HG03097 (cell line): ENCODE measurements around the gene FXN.
"Not testable (repeated sequence)": the region's sequence is repeated elsewhere in the genome, so short reads cannot be mapped to it uniquely, and the experiment has no call there.

Experiments
- ATAC-seq: cut with Tn5 transposase; IDR thresholded peaks from one replicate; pipeline ENCODE4 v1.9.1; 2021; ENCODE audit not compliant: unreplicated experiment, low FRiP score

Gene FXN

DNA sequence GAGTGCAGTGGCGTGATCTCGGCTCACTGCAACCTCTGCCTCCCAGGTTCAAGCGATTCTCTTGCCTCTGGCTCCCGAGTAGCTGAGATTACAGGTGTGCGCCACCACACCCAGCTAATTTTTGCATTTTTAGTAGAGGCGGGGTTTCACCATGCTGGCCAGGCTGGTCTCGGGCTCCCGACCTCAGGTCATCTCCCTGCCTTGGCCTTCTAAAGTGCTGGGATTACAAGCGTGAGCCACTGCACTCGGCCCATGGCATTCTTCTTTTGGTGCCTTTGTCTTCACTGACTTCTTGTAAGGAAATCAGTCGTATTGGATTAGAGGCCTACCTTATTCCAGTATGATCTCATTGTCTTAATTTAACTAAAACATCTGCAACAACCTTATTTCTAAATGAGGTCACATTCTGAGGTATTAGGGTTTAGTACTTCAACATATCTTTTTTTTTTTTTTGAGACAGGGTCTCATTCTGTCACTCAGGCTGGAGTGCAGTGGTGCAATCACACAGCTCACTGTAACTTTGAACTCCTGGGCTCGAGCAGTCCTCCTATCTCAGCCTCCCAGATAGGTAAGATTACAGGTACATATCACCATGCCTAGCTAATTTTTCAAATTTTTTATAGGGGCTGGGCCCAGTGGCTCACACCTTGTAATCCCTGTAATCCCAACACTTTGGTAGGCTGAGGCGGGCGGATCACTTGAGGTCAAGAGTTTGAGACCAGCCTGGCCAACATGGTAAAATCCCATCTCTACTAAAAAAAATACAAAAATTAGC is 59.0 kb downstream of the FXN start:
- not testable (repeated sequence) for ATAC-seq

DNA sequence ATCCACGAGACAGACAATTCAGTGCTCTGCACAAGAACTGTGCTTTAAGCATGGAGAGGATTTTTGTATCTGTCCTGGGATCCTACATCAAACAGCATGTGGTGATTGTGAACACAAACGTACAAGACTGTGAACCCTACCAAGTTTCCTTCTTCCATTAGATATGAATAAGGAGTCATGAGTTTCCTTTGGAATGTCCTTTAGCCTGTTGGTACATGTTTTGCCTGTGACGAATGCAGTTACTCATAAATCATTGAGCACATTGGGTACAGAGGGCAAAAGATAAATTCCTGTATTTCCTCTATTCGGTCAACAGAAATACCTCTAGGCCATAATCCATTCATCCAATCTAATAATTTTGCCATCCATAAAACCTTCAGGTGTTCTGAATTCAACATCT is 61.5 kb downstream of the FXN start:
- ATAC-seq, result no peak

DNA sequence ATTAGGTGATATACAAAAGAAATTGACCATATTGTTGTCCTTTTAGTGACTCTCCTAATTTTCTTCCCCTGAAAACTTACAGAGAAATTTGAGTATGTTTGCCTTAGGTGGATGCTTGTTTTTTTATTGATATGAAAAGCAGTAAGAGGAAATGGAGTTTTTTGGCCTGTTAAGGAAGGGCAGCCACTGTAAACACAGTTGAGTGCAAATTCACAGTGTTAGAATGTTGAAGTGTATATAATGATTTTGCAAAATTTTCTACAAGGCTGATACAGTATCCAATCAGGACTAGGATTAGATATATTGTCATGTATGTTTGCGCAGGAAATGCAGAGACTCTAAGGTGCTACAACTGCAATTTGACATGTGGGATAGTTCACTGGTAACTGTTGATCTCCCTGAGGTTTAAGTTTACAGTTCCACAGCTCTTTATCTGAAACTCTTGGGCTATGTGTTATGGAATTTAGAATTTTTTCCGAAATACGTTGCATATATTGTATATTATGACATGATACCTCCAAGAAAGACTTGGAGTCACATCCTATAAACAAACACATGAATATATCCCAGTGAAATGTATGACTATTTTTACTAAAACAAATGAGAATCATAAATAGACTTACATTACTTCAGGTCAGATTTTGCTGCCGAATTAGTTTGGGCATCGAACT is 62.5 kb downstream of the FXN start:
- no peak for ATAC-seq

DNA sequence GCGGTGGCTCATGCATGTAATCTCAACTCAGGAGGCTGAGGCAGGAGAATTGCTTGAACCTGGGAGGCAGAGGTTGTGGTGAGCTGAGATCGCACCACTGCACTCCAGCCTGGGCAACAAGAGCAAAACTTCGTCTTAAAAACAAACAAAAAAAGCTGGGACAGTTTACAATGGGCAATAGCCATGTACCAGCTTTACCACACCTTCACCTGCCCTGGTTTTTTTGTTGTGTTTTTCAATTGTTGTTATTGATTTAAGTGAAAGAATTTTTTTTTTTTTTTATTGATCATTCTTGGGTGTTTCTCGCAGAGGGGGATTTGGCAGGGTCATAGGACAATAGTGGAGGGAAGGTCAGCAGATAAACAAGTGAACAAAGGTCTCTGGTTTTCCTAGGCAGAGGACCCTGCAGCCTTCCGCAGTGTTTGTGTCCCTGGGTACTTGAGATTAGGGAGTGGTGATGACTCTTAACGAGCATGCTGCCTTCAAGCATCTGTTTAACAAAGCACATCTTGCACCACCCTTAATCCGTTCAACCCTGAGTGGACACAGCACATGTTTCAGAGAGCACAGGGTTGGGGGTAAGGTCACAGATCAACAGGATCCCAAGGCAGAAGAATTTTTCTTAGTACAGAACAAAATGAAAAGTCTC is 67.9 kb downstream of the FXN start:
- ATAC-seq, result not testable (repeated sequence)

DNA sequence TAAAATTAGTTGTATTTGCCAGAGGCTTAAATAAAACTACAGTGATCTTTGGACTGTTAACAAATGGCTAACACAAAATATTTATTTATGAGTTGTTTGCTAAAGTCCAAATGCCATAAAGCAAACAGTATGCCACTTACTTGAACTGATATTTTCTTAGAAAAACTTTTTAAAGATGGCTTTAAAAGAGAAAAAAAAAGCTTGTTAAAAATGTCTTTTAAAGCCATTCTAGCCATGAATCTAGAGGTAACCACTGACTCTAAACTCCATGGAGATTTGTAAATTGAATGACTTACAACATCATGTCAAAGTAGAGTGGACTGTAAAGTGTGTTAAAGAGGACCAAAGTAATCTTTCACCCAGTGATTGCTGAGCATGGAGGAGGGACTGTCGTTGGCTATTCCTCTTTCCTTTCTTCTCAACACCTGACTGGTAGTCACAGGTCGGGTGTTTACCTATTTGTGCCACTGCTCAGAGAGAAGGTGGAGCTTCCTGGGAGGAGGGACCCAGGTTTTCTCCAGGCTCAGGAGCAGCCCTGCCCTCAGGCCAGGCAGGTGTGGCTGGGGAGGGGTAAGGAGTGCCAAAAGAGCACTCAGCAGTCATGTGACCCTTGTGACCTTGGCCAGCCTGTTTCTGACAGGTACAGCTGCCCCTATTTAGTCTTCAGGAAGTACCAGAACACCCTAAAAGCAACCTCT is 69.4 kb downstream of the FXN start:
- ATAC-seq, result no peak

DNA sequence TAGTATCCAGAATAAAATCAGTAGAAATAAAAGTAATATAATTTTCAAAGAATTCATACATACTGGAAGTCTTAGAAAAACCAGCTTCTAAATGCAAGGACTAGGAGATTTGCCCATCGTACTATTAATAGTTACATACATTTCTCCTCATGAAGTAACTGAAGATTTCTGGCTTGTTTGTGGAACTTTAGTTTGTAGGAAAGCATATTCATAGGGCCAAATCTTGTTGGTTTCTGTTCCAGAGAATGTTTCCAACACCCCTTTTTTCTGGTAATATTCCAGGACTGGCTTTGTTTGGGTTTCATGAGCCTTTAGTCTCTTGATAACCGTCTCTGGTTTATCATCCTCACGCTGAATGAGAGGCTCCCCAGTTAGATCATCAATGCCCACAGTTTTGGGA is 72.2 kb downstream of the FXN start:
- ATAC-seq, result no peak

DNA sequence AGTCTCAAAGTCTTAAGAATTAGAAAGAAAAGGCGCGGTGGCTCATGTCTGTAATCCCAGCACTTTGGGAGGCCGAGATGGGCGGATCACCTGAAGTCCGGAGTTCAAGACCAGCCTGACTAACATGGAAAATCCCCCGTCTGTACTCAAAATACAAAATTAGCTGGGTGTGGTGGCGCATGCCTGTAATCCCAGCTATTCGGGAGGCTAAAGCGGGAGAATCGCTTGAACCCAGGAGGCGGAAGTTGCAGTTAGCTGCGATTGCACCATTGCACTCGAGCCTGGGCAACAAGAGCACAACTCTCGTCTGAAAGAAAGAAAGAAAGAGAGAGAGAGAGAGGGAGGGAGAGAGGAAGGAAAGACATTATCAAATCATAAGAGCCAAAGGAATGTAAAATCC is 73.2 kb downstream of the FXN start:
- not testable (repeated sequence) for ATAC-seq

DNA sequence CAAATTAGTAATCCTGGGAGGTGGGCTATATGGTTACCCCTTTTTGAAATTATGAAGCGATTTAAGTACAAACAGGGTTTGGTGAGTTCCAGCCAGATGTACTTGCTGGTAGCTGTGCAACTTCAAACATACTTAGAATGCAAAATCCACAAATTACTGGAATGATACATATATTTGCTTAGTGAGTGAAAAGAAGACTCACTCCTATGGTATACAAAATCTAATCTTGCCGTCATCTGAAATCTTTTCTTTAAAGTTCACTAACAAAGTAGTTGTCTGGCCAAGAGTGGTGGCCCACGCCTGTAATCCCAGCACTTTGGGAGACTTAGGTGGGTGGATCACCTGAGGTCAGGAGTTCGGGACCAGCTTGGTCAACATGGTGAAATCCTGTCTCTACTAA is 73.6 kb downstream of the FXN start:
- no peak for ATAC-seq

DNA sequence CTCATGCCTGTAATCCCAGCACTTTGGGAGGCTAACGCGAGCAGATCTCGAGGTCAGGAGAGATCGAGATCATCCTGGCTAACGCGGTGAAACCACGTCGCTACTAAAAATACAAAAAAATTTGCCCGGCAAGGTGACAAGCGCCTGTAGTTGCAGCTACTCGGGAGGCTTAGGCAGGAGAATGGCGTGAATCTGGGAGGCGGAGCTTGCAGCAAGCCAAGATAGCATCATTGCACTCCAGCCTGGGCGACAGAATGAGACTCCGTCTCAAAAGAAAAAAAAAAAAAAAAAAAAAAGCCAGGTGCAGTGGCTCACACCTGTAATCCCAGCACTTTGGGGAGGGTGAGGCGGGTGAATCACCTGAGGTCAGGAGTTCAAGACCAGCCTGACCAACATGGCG is 77.1 kb downstream of the FXN start:
- not testable (repeated sequence) for ATAC-seq

DNA sequence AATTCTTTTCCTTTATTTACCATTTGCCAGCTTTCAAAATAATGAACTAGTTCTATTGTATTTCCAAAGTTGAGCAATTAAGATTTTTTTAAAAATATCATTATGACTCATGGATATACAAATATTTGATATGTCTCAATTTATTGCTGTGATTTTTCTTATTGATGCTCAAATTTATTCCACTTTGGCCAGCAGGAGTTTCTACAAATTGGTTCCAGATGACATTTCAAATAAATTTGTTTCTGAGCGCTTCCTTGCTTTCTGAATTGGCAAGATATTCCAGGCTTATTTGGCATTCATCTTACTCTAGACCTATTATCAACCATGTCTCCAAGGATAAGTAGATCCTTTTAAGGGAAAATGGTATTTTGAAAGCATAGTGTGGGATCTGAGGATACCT is 80.1 kb downstream of the FXN start:
- no peak for ATAC-seq

DNA sequence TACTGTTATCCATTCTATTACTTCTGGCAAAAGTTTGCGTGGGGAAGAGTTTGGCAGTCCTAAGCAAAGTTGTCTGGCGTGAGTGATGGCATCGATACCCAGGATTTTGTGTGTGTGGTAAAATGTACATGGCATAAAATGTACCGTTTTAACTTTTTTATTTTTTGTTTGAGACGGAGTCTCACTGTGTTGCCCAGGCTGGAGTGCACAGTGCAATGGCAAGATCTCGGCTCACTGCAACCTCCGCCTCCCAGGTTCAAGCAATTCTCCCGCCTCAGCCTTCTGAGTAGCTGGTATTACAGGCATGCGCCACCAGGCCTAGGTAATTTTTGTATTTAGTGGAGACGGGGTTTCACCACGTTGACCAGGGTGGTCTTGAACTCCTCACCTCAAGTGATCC is 83.1 kb downstream of the FXN start:
- no peak for ATAC-seq

DNA sequence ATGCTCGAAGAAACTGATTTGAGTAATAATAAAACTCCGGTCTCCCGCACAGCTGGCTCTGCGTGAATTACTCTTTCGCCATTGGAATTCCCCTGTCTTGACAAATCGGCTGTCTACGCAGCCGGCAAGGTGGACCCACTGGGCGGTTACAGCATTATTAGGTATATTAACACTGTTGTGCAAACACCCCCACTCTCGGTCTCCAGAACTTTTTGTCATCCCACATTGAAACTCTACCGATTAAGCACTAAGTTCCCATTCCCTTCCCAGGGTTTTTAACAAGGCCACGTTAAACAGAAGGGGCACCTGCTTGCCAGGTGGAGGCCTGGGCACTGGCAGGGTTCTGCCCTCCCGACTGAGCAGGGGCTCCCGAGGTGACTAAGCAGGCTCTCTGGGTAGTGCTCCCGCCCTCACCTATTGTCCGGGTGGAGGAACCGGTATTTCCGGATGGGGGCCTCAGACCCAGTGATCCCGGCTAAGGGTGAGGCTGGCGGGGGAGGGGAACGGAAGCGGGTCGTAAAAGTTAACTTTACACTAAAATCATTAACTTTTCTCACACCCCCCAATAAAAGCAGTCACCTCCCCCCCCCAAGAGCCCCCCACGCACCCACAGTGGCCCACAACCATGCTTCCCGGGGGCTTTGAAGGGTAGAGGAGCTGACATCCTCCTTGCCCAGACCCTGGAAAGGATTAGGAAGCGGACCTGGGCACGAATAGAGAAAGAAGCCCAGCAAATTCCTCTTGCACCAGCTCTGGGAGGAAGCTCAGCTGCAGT is 85.0 kb downstream of the FXN start:
- ATAC-seq, result no peak

DNA sequence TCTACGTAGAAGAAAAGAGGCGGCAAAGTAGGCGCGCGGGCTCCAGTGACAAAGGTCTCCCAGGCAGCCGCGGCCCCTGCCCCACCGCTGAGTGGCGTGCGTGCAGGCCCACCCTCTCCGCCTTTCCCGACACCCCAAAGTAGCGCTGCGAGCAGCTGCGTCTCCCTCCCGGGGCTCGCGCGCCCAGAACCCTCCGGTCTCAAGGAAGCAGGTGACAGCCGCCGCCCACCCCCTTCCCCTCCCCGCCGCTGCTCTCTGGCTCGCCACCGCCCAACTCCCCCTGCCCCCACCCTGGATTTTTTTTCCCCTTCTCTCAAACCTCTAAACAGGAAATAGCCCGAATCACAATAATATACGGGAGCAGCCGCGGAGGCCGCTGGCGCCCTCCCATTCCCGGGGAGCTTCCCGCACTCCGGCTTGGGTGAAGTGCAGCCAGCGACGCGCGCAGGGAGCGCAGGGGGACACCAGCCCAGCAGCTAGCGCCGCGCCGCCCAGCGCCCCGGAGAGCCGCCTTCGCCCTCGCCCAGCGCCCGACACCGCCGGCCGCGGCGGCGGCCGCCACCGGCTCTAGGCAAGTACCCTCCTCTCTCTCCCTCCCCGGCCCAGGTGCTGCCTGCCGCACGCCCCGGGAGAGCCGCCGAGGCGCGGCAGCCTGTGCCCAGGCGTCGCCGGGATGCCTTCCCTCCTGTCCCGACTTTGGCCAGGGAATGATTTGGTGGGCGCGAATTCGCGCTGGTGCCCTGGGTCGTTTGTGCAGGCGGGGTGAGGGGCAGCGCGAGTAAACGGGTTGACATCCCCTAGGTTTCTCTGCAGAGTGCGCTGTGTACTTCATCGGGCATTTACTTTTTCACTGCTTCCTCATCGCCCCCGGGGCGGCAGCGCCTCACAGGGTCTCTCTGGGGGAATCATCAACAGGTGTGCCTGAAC is 85.9 kb downstream of the FXN start:
- peak; percentile 58 for ATAC-seq

DNA sequence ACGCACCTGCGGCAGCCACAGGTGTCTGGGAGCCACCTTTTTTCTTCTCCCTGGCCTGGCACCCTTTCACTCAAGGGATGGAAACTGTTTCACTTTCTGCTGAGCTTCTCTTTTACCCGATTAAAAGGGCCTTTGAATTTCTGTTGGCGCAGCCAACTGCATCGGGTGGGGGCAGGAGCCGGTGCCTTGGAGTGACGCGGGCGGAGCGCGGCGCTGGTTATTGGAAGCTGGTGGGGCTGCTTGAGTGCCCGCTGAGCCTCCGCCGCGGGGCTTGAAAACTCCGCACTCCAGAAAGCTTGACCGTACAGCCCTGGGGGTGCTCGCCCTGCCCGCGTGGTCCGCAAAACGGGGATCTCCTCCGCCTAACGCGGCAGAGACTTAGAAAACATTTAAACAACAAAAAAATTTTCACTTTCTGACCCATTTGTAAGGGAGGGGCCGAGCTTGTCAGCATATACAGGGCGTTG is 86.6 kb downstream of the FXN start:
- peak; percentile 65 for ATAC-seq

DNA sequence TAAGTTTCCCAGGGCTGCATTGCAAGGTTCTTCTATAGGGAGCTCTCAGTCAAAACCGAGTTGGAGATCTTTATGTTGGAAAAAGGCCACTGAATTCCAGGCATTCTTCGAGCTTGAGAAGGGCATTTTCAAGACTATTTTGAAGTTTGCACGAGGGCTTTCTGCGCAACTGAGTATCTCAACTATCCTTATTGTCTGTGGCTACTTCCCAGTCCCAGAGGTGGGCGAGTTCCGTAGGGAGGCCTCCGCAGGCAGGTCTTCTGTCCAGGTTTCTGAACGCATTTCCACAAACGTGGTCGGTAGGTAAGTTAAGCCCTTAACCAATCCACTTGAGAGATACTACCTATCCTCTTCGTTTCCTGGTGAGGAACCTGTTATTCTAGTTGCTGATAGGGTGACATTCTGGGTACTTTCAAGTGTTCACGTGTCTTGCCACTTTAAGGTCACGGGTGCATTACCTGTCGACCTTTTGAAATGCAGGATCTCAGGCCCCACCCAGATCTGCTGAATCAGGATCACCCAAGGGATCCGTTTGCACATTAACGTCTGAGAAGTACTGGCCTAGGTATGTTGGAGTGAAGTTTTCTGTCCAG is 87.1 kb downstream of the FXN start:
- ATAC-seq, result no peak

DNA sequence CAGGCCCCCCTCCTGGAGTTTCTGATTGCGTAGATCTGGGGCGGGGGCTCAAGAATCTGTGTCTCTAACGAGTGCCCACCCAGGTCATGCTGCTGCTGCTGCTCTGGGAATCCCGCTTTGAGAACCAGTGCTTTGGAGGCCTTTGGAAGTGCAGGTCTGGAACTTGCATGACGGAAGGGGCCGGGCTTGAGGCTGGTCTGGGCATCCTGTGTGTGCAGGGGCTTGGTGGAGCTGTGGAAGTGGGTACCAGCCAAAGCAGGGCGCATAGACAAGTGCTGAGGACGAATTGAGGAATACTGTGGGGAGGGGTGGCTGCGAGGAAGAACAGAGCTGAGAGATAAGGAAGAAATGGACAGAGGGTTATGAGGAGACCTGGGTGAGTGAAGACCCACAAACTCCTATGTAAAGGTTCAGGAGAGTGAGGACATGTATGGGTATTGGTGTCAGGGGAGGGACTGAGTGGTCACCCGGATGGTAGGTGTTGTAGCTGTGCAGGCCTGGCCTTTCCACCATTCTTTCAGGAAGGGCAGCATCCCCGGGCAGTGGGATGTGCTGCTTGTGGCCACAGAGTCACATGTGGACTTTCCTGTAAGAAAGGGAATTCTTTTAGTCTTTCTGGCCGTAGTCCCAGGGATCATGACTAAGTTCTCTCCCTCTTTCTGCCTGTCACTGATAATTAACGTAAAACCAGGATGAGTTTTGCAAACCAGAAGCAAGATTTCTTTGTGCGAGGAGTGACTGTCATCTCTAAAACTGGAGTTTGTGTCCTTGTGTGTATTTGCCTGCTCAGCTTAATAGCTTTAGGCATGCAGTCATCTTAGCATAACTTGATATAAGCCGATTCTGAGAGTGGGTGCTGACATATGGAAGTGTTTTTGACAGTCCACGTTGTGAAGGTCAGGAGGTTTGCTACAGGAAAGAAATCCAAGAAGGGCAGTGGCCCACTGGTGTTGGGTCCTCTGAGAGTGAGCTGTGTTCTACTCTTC is 95.2 kb downstream of the FXN start:
- no peak for ATAC-seq

DNA sequence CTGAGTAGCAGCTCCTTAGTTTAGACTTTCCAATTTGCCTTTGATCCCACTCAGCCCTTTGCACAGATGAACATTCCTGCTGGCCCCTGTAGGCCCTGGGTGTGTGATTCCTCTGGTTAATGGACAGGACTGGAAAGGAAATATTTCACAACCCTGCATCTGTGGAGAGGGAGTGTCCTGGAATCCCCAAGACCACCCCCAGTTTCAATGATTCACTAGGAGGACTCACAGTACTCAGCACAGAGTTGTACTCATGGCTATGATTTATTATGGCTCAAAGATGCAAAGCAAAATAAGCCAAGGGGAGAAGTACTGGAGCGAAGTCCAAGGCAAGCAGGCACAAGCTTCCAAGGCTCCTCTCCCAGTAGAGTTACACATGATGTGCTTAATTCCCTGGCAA is 96.1 kb downstream of the FXN start:
- no peak for ATAC-seq

DNA sequence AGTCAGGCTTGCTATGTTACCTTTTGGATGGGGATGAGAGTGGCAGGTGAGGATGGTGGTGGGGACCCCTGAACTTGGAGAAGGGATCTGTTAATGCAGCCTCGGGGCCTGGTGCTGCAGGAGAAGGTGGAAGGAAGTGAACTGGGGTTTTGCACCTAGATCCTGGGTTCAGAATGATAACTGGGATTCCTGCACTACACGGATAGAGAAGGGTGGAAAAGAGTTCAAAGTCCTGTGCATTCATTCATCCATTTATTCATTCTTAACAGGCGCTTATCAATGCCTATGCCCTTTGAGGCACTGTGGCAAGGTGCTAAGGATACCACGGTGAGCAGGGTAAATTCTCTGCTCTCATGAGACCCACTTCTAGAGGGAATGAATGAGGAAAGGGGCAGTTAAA is 96.8 kb downstream of the FXN start:
- ATAC-seq, result no peak
